Endothelial cell of umbilical vein (primary cell): Measurements from ENCODE around the gene TARBP2.

Experiments used
- EZH2 ChIP-seq: IDR thresholded peaks from 2 replicates; pipeline ENCODE4 v1.6.1; 2012; ENCODE audit warnings: borderline replicate concordance, low read depth, mild to moderate bottlenecking, moderate library complexity, low read length, inconsistent platforms; ENCODE audit not compliant: severe bottlenecking
- FOS ChIP-seq: IDR thresholded peaks from 2 replicates; pipeline ENCODE4 v1.6.1; 2011; ENCODE audit warnings: mild to moderate bottlenecking, low read length, moderate library complexity, borderline replicate concordance; ENCODE audit not compliant: insufficient read depth
- GATA2 ChIP-seq: IDR thresholded peaks from 2 replicates; pipeline ENCODE4 v1.7.0; 2011; ENCODE audit warnings: low read depth, mild to moderate bottlenecking, moderate library complexity, mixed read lengths, low read length; ENCODE audit not compliant: insufficient read length, insufficient read depth
- MAX ChIP-seq: IDR thresholded peaks from 2 replicates; pipeline ENCODE4 v1.6.1; 2011; ENCODE audit not compliant: insufficient read depth, insufficient read length
- MYC ChIP-seq: IDR thresholded peaks from one replicate; pipeline ENCODE4 v1.6.1; 2011; ENCODE audit warnings: mild to moderate bottlenecking, low read depth, low read length
- POLR2A ChIP-seq: IDR thresholded peaks from 2 replicates; pipeline ENCODE4 v1.6.1; 2012; ENCODE audit warnings: low read depth, mild to moderate bottlenecking, control low read depth, low read length
- POLR2AphosphoS5 ChIP-seq: IDR thresholded peaks from 2 replicates; pipeline ENCODE4 v1.6.1; 2012; ENCODE audit warnings: low read depth, mild to moderate bottlenecking, control low read depth, low read length, moderate library complexity; ENCODE audit not compliant: insufficient read depth
- TF ChIP-seq, protein P1 (sequence below), 2 donors: IDR thresholded peaks; 1 replicate in 1 of 2; 2 replicates in 1 of 2; pipeline ENCODE4 v1.5.1; 2011; ENCODE audit warnings: low read length in 2 of 2, mild to moderate bottlenecking in 2 of 2, moderate library complexity in 2 of 2, control low read depth in 1 of 2, inconsistent platforms in 1 of 2, low read depth in 1 of 2; ENCODE audit not compliant: insufficient read depth in 1 of 2; ENCODE audit errors: extremely low read depth in 1 of 2

DNA sequence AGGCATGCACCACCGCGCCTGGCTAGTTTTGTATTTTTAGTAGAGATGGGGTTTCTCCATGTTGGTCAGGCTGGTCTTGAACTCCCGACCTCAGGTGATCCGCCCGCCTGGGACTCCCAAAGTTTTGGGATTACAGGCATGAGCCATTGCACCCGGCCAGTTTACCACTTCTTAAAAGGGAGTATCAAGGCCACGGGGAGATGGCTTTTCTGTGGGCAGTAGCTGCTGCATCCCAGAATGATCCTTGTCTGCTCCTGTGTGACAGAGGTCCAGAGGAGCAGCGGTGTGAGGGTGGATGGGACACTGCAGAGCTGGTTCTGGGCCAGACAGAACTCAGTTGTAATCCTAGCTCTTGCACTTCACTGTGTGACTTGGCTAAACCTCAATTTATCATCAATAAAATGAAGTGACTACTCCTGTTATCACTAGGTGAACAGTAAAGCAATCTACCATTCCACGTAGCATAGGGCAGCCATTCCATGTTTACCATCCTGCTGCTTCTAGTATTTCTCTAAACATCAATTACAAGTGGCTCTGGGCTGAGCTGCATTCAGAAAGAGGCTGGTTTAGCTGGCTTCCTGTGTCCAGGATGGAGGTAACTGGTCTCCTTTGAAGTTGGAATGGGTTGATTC, 9.2 kb downstream of the TARBP2 start:
- TF ChIP-seq MAX (no peak), POLR2A (no peak), POLR2AphosphoS5 (no peak), MYC (no peak), EZH2 (no peak), GATA2 (no peak), FOS (no peak)
- TF ChIP-seq, protein P1, sequence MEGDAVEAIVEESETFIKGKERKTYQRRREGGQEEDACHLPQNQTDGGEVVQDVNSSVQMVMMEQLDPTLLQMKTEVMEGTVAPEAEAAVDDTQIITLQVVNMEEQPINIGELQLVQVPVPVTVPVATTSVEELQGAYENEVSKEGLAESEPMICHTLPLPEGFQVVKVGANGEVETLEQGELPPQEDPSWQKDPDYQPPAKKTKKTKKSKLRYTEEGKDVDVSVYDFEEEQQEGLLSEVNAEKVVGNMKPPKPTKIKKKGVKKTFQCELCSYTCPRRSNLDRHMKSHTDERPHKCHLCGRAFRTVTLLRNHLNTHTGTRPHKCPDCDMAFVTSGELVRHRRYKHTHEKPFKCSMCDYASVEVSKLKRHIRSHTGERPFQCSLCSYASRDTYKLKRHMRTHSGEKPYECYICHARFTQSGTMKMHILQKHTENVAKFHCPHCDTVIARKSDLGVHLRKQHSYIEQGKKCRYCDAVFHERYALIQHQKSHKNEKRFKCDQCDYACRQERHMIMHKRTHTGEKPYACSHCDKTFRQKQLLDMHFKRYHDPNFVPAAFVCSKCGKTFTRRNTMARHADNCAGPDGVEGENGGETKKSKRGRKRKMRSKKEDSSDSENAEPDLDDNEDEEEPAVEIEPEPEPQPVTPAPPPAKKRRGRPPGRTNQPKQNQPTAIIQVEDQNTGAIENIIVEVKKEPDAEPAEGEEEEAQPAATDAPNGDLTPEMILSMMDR (IDR thresholded peaks at IDR 0.05; ENCODE audit: extremely low read depth in 1 of 2, insufficient read depth in 1 of 2, low read depth in 1 of 2, low read length in 2 of 2) = no peak
